ENCODE measurements around the gene SP3. TPM values are rescaled to one million over a fixed set of nuclear protein-coding genes. Genes with fewer than 3 reads are reported as not detected.

Gene SP3
- total and polyA plus RNA-seq, 5 experiments from 2014 or later = 51.4 to 141 (median 67.9) TPM

- Mint-ChIP-seq H3K4me1 (no peaks in the 10 kb centered on the region), H3K36me3 (no peaks in the 10 kb centered on the region), H3K4me3 (no peak overlapping the region), H3K27ac (no peak overlapping the region), H3K27me3 (peaks cover 0 to 4% (median 3%) of the 10 kb centered on the region in 5 donors), H3K9me3 (no peaks in the 10 kb centered on the region)
- ATAC-seq (no peak), DNase-seq (no peak)
- POLR2A ChIA-PET = interaction anchor here (0.6 to 0.7 kb wide), 2 partner anchors 13 to 265 kb away, joined by 3 to 5 read pairs; partner anchors contain the start of gene SP3
Observed at GRCh38 chr2:173978447-173978846, 13.3 kb upstream of the SP3 start.

- POLR2A ChIA-PET = interaction anchor here (1.1 kb wide), 1 partner anchor 8 kb away, joined by 6 read pairs; no protein-coding TSS in a partner anchor
- Mint-ChIP-seq H3K4me3 (no peak overlapping the region), H3K27me3 (peaks cover 0 to 4% (median 0%) of the 10 kb centered on the region in 5 donors), H3K27ac (no peak overlapping the region), H3K9me3 (no peaks in the 10 kb centered on the region), H3K36me3 (no peaks in the 10 kb centered on the region), H3K4me1 (peaks cover 0 to 2% (median 0%) of the 10 kb centered on the region in 4 donors)
- ATAC-seq (no peak), DNase-seq (no peak)
Observed at GRCh38 chr2:173972636-173973035, 7.5 kb upstream of the SP3 start.

- POLR2A ChIA-PET = no interaction called here
- no peaks in the 10 kb centered on the region for H3K9me3 Mint-ChIP-seq
- H3K4me3 Mint-ChIP-seq = no peak overlapping the region
- ATAC-seq = no peak
- H3K27ac Mint-ChIP-seq = no peak overlapping the region
- no peaks in the 10 kb centered on the region for H3K36me3 Mint-ChIP-seq
- DNase-seq = no peak
- H3K4me1 Mint-ChIP-seq = peaks cover 0 to 2% (median 0%) of the 10 kb centered on the region in 4 donors
- peaks cover 0 to 4% (median 0%) of the 10 kb centered on the region in 5 donors for H3K27me3 Mint-ChIP-seq
Observed at GRCh38 chr2:173972165-173972564, 7.0 kb upstream of the SP3 start.

GRCh38 chr2:173970516-173970924 is 5.3 kb upstream of the SP3 start:
- H3K27me3 Mint-ChIP-seq = peaks cover 0 to 4% (median 0%) of the 10 kb centered on the region in 5 donors
- no peak for ATAC-seq
- no peak overlapping the region for H3K27ac Mint-ChIP-seq
- no peaks in the 10 kb centered on the region for H3K36me3 Mint-ChIP-seq
- DNase-seq = no peak
- no peaks in the 10 kb centered on the region for H3K9me3 Mint-ChIP-seq
- peaks cover 9 to 12% (median 10%) of the 10 kb centered on the region in 4 donors for H3K4me1 Mint-ChIP-seq
- no peak overlapping the region for H3K4me3 Mint-ChIP-seq
- POLR2A ChIA-PET = interaction anchor here (0.7 kb wide), 1 partner anchor 13 kb away, joined by 3 read pairs; no protein-coding TSS in a partner anchor

GRCh38 chr2:173969886-173970285 is 4.7 kb upstream of the SP3 start:
- H3K27ac Mint-ChIP-seq = no peak overlapping the region
- peaks cover 0 to 2% (median 0%) of the 10 kb centered on the region in 3 donors for H3K36me3 Mint-ChIP-seq
- POLR2A ChIA-PET = interaction anchor here (0.7 kb wide), 1 partner anchor 14 kb away, joined by 3 read pairs; no protein-coding TSS in a partner anchor
- ATAC-seq (no peak), DNase-seq (no peak)
- H3K4me1 Mint-ChIP-seq = peaks cover 9 to 12% (median 10%) of the 10 kb centered on the region in 4 donors
- peaks cover 0 to 3% (median 0%) of the 10 kb centered on the region in 5 donors for H3K27me3 Mint-ChIP-seq
- no peaks in the 10 kb centered on the region for H3K9me3 Mint-ChIP-seq
- no peak overlapping the region for H3K4me3 Mint-ChIP-seq

- Mint-ChIP-seq H3K4me3 (no peak overlapping the region), H3K36me3 (peaks cover 0 to 2% (median under 1%) of the 10 kb centered on the region in 3 donors), H3K27me3 (no peaks in the 10 kb centered on the region), H3K27ac (no peak overlapping the region), H3K4me1 (peaks cover 9 to 12% (median 10%) of the 10 kb centered on the region in 4 donors), H3K9me3 (no peaks in the 10 kb centered on the region)
- no peak for ATAC-seq
- DNase-seq = no peak
- POLR2A ChIA-PET = no interaction called here
Observed at GRCh38 chr2:173968551-173968950, 3.4 kb upstream of the SP3 start.

GRCh38 chr2:173966274-173967098 is 1.3 kb upstream of the SP3 start:
- POLR2A ChIA-PET = interaction anchor here (0.6 to 2.7 kb wide), 7 partner anchors 30 to 629 kb away, joined by 3 to 15 read pairs (median 4); no protein-coding TSS in a partner anchor
- H3K27me3 Mint-ChIP-seq = no peaks in the 10 kb centered on the region
- H3K4me1 Mint-ChIP-seq = peaks cover 14 to 28% (median 24%) of the 10 kb centered on the region in 4 donors
- peaks cover 4 to 7% (median 6%) of the 10 kb centered on the region in 3 donors for H3K36me3 Mint-ChIP-seq
- no peak for ATAC-seq
- H3K4me3 Mint-ChIP-seq = peak overlapping the region; percentile 84 to 99 (median 97)
- no peak for DNase-seq
- H3K27ac Mint-ChIP-seq = peak overlapping the region; percentile 95 to 100 (median 99)
- no peaks in the 10 kb centered on the region for H3K9me3 Mint-ChIP-seq

- H3K9me3 Mint-ChIP-seq = no peaks in the 10 kb centered on the region
- DNase-seq (peak; percentile 75 to 94 (median 84)), ATAC-seq (peak; percentile 32 to 36)
- H3K36me3 Mint-ChIP-seq = peaks cover 6 to 17% (median 12%) of the 10 kb centered on the region in 3 donors
- peak overlapping the region; percentile 84 to 99 (median 97) for H3K4me3 Mint-ChIP-seq
- POLR2A ChIA-PET = interaction anchor here (0.7 to 2.7 kb wide), 10 partner anchors 8 to 634 kb away, joined by 3 to 15 read pairs (median 4); partner anchors contain the start of gene OLA1
- no peaks in the 10 kb centered on the region for H3K27me3 Mint-ChIP-seq
- peaks cover 23 to 42% (median 36%) of the 10 kb centered on the region in 4 donors for H3K4me1 Mint-ChIP-seq
- H3K27ac Mint-ChIP-seq = peak overlapping the region; percentile 96 to 100 (median 99)
Observed at GRCh38 chr2:173964565-173965371, 405 bp downstream of the SP3 start.

GRCh38 chr2:173963817-173964564 is 1.2 kb downstream of the SP3 start:
- Mint-ChIP-seq H3K36me3 (peaks cover 6 to 23% (median 12%) of the 10 kb centered on the region in 3 donors), H3K4me3 (peak overlapping the region; percentile 69 to 98 (median 83)), H3K27ac (peak overlapping the region; percentile 66 to 100 (median 95)), H3K4me1 (peaks cover 27 to 48% (median 43%) of the 10 kb centered on the region in 4 donors), H3K9me3 (no peaks in the 10 kb centered on the region), H3K27me3 (no peaks in the 10 kb centered on the region)
- POLR2A ChIA-PET = interaction anchor here (0.6 to 2.7 kb wide), 9 partner anchors 9 to 634 kb away, joined by 3 to 15 read pairs (median 4); partner anchors contain the start of gene OLA1
- peak; percentile 59 to 64 for ATAC-seq
- peak; percentile 87 to 96 (median 91) for DNase-seq

GRCh38 chr2:173963323-173963816 is 1.8 kb downstream of the SP3 start:
- peaks cover 6 to 26% (median 12%) of the 10 kb centered on the region in 3 donors for H3K36me3 Mint-ChIP-seq
- DNase-seq (peak in 9 of 10 donors; percentile 45 to 83 (median 72)), ATAC-seq (peak; percentile 38 to 48)
- POLR2A ChIA-PET = interaction anchor here (0.6 to 2.7 kb wide), 9 partner anchors 9 to 365 kb away, joined by 3 to 15 read pairs (median 3); partner anchors contain the start of gene OLA1
- H3K4me1 Mint-ChIP-seq = peaks cover 28 to 54% (median 47%) of the 10 kb centered on the region in 4 donors
- peak overlapping the region; percentile 96 to 100 (median 99) for H3K27ac Mint-ChIP-seq
- H3K27me3 Mint-ChIP-seq = no peaks in the 10 kb centered on the region
- H3K9me3 Mint-ChIP-seq = no peaks in the 10 kb centered on the region
- H3K4me3 Mint-ChIP-seq = peak overlapping the region; percentile 89 to 99 (median 94)

GRCh38 chr2:173962583-173963110 is 2.5 kb downstream of the SP3 start:
- POLR2A ChIA-PET = interaction anchor here (0.6 to 1.0 kb wide), 3 partner anchors 13 to 34 kb away, joined by 3 read pairs; no protein-coding TSS in a partner anchor
- peaks cover 6 to 28% (median 12%) of the 10 kb centered on the region in 3 donors for H3K36me3 Mint-ChIP-seq
- H3K27ac Mint-ChIP-seq = peak overlapping the region; percentile 91 to 99 (median 98)
- DNase-seq = no peak
- no peak for ATAC-seq
- H3K4me3 Mint-ChIP-seq = peak overlapping the region; percentile 89 to 99 (median 94)
- H3K9me3 Mint-ChIP-seq = no peaks in the 10 kb centered on the region
- H3K4me1 Mint-ChIP-seq = peaks cover 28 to 61% (median 51%) of the 10 kb centered on the region in 4 donors
- no peaks in the 10 kb centered on the region for H3K27me3 Mint-ChIP-seq
